ENCODE measurements around the gene AP3S2. TPM values are rescaled to one million over a fixed set of nuclear protein-coding genes. Genes with fewer than 3 reads are reported as not detected.

AP3S2 gene
- total and polyA plus RNA-seq, 2 experiments from 2014 or later: 9.4 to 93.3 TPM

DNA sequence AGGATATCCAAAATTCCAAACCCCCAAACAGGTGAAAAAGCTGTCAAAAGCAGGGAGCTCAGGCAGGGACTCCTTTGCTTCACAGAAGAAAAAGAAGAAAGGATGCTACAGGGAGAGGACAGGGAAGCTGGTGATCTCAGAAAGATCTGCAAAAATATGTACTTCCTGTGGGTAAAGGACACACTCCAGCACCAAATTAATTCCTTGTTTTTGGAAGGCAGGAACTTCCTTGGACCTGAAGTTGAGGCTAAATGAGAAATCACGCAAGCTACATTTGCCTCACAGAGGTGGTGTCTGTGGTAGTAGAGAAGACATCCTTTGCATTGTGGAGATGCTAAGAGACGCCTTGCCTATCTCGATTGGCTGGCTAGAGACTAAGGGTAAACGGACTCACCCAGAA is 52.5 kb downstream of the AP3S2 start:
- Mint-ChIP-seq H3K36me3 (ENCODE audit: low read depth) (peaks cover 8% of the 10 kb centered on the region; the same call in 2 of the 3 replicates), H3K4me3 (no peak overlapping the region), H3K9me3 (no peaks in the 10 kb centered on the region), H3K27ac (no peak overlapping the region), H3K27me3 (ENCODE audit: insufficient read depth, low read depth, poor library complexity) (peaks cover 3% of the 10 kb centered on the region), H3K4me1 (no peaks in the 10 kb centered on the region)
- H3K4me3 ChIP-seq: no peak overlapping the region
- no peak overlapping the region for H3K27ac ChIP-seq (ENCODE audit: low read depth)
- H3K79me2 ChIP-seq (replicated peaks; ENCODE audit: insufficient read depth): no peaks in the 10 kb centered on the region
- H3K4me2 ChIP-seq: no peak overlapping the region
- H4K20me1 ChIP-seq (replicated peaks; ENCODE audit: insufficient read depth): no peaks in the 10 kb centered on the region
- H3K27me3 ChIP-seq (ENCODE audit: insufficient read depth): no peaks in the 10 kb centered on the region
- H3K4me1 ChIP-seq (ENCODE audit: insufficient read depth): no peaks in the 10 kb centered on the region
- H2AFZ ChIP-seq: no peak overlapping the region
- no peaks in the 10 kb centered on the region for H3K9me2 ChIP-seq (ENCODE audit: insufficient read depth)
- ATAC-seq (no peak), DNase-seq (ENCODE audit: low spot score) (no peak)
- no peaks in the 10 kb centered on the region for H3F3A ChIP-seq (replicated peaks; ENCODE audit: low read depth)
- H3K36me3 ChIP-seq (ENCODE audit: insufficient read depth): 0 out of 2 replicates have a peak, but pooled peaks cover 3% of the 10 kb centered on the region
- TF ChIP-seq POLR2AphosphoS5 (IDR thresholded peaks at IDR 0.05; ENCODE audit: low read depth) (no peak), ETS1 (IDR thresholded peaks at IDR 0.05) (no peak), CREB1 (CRISPR knock-in tag; IDR thresholded peaks at IDR 0.05; ENCODE audit: low read depth) (no peak), STAT1 (IDR thresholded peaks at IDR 0.05; ENCODE audit: unreplicated experiment) (no peak), ZNF462 (CRISPR knock-in tag; IDR thresholded peaks at IDR 0.05) (no peak)
- TF ChIP-seq, protein P1, sequence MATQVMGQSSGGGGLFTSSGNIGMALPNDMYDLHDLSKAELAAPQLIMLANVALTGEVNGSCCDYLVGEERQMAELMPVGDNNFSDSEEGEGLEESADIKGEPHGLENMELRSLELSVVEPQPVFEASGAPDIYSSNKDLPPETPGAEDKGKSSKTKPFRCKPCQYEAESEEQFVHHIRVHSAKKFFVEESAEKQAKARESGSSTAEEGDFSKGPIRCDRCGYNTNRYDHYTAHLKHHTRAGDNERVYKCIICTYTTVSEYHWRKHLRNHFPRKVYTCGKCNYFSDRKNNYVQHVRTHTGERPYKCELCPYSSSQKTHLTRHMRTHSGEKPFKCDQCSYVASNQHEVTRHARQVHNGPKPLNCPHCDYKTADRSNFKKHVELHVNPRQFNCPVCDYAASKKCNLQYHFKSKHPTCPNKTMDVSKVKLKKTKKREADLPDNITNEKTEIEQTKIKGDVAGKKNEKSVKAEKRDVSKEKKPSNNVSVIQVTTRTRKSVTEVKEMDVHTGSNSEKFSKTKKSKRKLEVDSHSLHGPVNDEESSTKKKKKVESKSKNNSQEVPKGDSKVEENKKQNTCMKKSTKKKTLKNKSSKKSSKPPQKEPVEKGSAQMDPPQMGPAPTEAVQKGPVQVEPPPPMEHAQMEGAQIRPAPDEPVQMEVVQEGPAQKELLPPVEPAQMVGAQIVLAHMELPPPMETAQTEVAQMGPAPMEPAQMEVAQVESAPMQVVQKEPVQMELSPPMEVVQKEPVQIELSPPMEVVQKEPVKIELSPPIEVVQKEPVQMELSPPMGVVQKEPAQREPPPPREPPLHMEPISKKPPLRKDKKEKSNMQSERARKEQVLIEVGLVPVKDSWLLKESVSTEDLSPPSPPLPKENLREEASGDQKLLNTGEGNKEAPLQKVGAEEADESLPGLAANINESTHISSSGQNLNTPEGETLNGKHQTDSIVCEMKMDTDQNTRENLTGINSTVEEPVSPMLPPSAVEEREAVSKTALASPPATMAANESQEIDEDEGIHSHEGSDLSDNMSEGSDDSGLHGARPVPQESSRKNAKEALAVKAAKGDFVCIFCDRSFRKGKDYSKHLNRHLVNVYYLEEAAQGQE (IDR thresholded peaks at IDR 0.05; ENCODE audit: unreplicated experiment): no peak
- TF ChIP-seq, protein P2, sequence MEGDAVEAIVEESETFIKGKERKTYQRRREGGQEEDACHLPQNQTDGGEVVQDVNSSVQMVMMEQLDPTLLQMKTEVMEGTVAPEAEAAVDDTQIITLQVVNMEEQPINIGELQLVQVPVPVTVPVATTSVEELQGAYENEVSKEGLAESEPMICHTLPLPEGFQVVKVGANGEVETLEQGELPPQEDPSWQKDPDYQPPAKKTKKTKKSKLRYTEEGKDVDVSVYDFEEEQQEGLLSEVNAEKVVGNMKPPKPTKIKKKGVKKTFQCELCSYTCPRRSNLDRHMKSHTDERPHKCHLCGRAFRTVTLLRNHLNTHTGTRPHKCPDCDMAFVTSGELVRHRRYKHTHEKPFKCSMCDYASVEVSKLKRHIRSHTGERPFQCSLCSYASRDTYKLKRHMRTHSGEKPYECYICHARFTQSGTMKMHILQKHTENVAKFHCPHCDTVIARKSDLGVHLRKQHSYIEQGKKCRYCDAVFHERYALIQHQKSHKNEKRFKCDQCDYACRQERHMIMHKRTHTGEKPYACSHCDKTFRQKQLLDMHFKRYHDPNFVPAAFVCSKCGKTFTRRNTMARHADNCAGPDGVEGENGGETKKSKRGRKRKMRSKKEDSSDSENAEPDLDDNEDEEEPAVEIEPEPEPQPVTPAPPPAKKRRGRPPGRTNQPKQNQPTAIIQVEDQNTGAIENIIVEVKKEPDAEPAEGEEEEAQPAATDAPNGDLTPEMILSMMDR (conservative IDR thresholded peaks at IDR 0.05; ENCODE audit: low read depth in 2 of 2): no peak

All from GM23338 (cell line).